Activated T-helper 1 cell treated with Interleukin-2 at 50 U/mL for 16 hours (primary cell): ENCODE results near the gene PTPRG.

Experiments
- DNase-seq: peaks from one replicate; pipeline ENCODE4 v3.0.0-alpha.2; 2020; ENCODE audit warnings: low read depth

The PTPRG gene

GRCh38 chr3:62119139-62119538 is 557.8 kb downstream of the PTPRG start:
- no peak for DNase-seq

GRCh38 chr3:62122819-62123218 is 561.4 kb downstream of the PTPRG start:
- no peak for DNase-seq

GRCh38 chr3:62125380-62125779 is 564.0 kb downstream of the PTPRG start:
- no peak for DNase-seq

GRCh38 chr3:62127116-62127515 is 565.7 kb downstream of the PTPRG start:
- no peak for DNase-seq

GRCh38 chr3:62128051-62128450 is 566.7 kb downstream of the PTPRG start:
- DNase-seq = no peak

- DNase-seq = no peak
Measured at GRCh38 chr3:62128681-62129080, 567.3 kb downstream of the PTPRG start.

GRCh38 chr3:62131050-62131449 is 569.7 kb downstream of the PTPRG start:
- DNase-seq = no peak

GRCh38 chr3:62131620-62132019 is 570.2 kb downstream of the PTPRG start:
- no peak for DNase-seq

- no peak for DNase-seq
Measured at GRCh38 chr3:62132027-62132602, 570.7 kb downstream of the PTPRG start.

- no peak for DNase-seq
Measured at GRCh38 chr3:62133015-62133414, 571.6 kb downstream of the PTPRG start.

- DNase-seq = no peak
Measured at GRCh38 chr3:62134061-62134496, 572.7 kb downstream of the PTPRG start.

- DNase-seq = no peak
Measured at GRCh38 chr3:62135741-62136140, 574.4 kb downstream of the PTPRG start.

GRCh38 chr3:62139957-62140356 is 578.6 kb downstream of the PTPRG start:
- DNase-seq = no peak

GRCh38 chr3:62142331-62143085 is 581.1 kb downstream of the PTPRG start:
- DNase-seq = no peak

GRCh38 chr3:62143843-62144450 is 582.6 kb downstream of the PTPRG start:
- DNase-seq = no peak

- no peak for DNase-seq
Measured at GRCh38 chr3:62144482-62144881, 583.1 kb downstream of the PTPRG start.

GRCh38 chr3:62145086-62145757 is 583.9 kb downstream of the PTPRG start:
- no peak for DNase-seq

- DNase-seq = no peak
Measured at GRCh38 chr3:62149539-62149938, 588.2 kb downstream of the PTPRG start.

GRCh38 chr3:62149962-62150361 is 588.6 kb downstream of the PTPRG start:
- no peak for DNase-seq

GRCh38 chr3:62151591-62151990 is 590.2 kb downstream of the PTPRG start:
- DNase-seq = no peak

GRCh38 chr3:62153231-62153630 is 591.9 kb downstream of the PTPRG start:
- DNase-seq = no peak

GRCh38 chr3:62154457-62155148 is 593.2 kb downstream of the PTPRG start:
- DNase-seq = no peak
